ENCODE measurements around the gene LNX1.

Gene LNX1

GRCh38 chr4:53515076-53515475 is 76.2 kb downstream of the LNX1 start:
- TF ChIP-seq MAX (IDR thresholded peaks at IDR 0.05; ENCODE audit: low read depth, low read length): no peak
- TF ChIP-seq MYC (IDR thresholded peaks at IDR 0.05; ENCODE audit: low read depth, low read length): no peak
- TF ChIP-seq POLR2A (IDR thresholded peaks at IDR 0.05; ENCODE audit: extremely low read depth, insufficient read length): no peak
- no peak for TF ChIP-seq CTCF (IDR thresholded peaks at IDR 0.05; ENCODE audit: low read depth, low read length)
- H3K4me3 ChIP-seq (ENCODE audit: low read depth, low read length): no peak overlapping the region
- no peak for DNase-seq (ENCODE audit: low read depth)

GRCh38 chr4:53514509-53514908 is 76.8 kb downstream of the LNX1 start:
- H3K4me3 ChIP-seq (ENCODE audit: low read depth, low read length): no peak overlapping the region
- DNase-seq (ENCODE audit: low read depth): no peak
- TF ChIP-seq MYC (IDR thresholded peaks at IDR 0.05; ENCODE audit: low read depth, low read length) (no peak), POLR2A (IDR thresholded peaks at IDR 0.05; ENCODE audit: extremely low read depth, insufficient read length) (no peak), CTCF (IDR thresholded peaks at IDR 0.05; ENCODE audit: low read depth, low read length) (no peak), MAX (IDR thresholded peaks at IDR 0.05; ENCODE audit: low read depth, low read length) (no peak)

DNA sequence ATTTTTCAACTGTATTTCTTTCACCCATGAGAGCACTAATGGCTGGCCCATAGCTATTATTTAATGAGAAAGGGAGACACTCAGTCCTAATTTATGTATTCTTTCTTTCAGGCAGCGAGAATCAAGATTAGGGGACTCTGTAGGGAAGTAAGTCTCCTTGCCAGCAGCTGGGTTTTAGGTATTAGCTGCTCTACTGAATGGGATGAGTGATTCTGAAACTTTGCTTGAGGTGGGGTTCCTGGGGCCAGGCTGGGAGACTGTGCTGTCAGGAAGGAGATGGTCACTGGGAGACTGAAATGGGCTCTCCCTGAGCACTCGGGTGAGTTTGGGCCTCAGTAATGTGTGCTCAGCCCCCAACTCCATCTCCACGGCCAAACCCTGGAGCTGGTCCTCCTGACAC is 78.7 kb downstream of the LNX1 start:
- H3K4me3 ChIP-seq (ENCODE audit: low read depth, low read length): no peak overlapping the region
- no peak for DNase-seq (ENCODE audit: low read depth)
- no peak for TF ChIP-seq POLR2A (IDR thresholded peaks at IDR 0.05; ENCODE audit: extremely low read depth, insufficient read length)
- TF ChIP-seq MYC (IDR thresholded peaks at IDR 0.05; ENCODE audit: low read depth, low read length): no peak
- no peak for TF ChIP-seq CTCF (IDR thresholded peaks at IDR 0.05; ENCODE audit: low read depth, low read length)
- TF ChIP-seq MAX (IDR thresholded peaks at IDR 0.05; ENCODE audit: low read depth, low read length): no peak

DNA sequence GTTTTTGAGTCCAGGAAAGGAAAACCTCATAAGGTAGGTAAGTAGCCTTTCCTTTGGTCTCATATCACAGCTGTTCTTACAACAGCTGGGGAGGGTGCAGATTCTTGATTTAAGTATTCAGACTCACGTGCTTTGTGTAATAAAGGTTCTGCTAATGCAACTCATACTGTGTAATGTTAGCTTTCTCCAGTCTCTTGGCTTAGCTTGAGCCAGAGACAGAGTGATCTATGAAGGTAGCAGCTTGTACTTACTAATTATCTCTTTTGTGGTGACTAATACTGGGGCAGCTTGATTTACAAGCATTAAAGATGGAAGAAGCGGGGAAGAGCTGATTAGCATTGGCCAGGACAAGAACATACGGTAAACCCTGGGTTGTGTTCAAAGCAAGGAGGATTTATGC is 80.3 kb downstream of the LNX1 start:
- no peak for DNase-seq (ENCODE audit: low read depth)
- no peak overlapping the region for H3K4me3 ChIP-seq (ENCODE audit: low read depth, low read length)
- TF ChIP-seq MAX (IDR thresholded peaks at IDR 0.05; ENCODE audit: low read depth, low read length) (no peak), CTCF (IDR thresholded peaks at IDR 0.05; ENCODE audit: low read depth, low read length) (no peak), POLR2A (IDR thresholded peaks at IDR 0.05; ENCODE audit: extremely low read depth, insufficient read length) (no peak), MYC (IDR thresholded peaks at IDR 0.05; ENCODE audit: low read depth, low read length) (no peak)

- no peak for TF ChIP-seq MAX (IDR thresholded peaks at IDR 0.05; ENCODE audit: low read depth, low read length)
- TF ChIP-seq CTCF (IDR thresholded peaks at IDR 0.05; ENCODE audit: low read depth, low read length): no peak
- TF ChIP-seq POLR2A (IDR thresholded peaks at IDR 0.05; ENCODE audit: extremely low read depth, insufficient read length): no peak
- TF ChIP-seq MYC (IDR thresholded peaks at IDR 0.05; ENCODE audit: low read depth, low read length): no peak
- no peak for DNase-seq (ENCODE audit: low read depth)
- no peak overlapping the region for H3K4me3 ChIP-seq (ENCODE audit: low read depth, low read length)
Measured at GRCh38 chr4:53510321-53510720, 81.0 kb downstream of the LNX1 start.

DNA sequence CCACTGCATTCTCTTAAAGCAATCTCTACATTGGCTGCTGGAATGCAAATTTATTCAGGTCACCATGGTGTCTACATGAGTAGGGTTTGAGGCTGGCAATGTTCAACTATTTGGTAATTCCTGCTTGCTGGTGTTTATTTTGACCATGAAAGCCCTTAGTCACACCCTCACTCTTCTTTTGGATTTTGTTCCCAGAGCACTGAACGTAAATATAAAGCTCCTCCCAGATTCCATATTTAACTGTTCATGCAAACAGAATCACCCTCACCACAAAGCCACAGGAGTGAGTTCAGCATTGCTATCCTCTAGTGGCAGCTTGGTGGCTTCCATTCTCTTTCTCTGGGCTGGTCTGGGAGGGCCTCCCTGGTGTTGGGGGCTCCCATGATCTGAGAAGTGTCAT is 82.8 kb downstream of the LNX1 start:
- TF ChIP-seq CTCF (IDR thresholded peaks at IDR 0.05; ENCODE audit: low read depth, low read length) (no peak), MYC (IDR thresholded peaks at IDR 0.05; ENCODE audit: low read depth, low read length) (no peak), MAX (IDR thresholded peaks at IDR 0.05; ENCODE audit: low read depth, low read length) (no peak), POLR2A (IDR thresholded peaks at IDR 0.05; ENCODE audit: extremely low read depth, insufficient read length) (no peak)
- no peak for DNase-seq (ENCODE audit: low read depth)
- H3K4me3 ChIP-seq (ENCODE audit: low read depth, low read length): no peak overlapping the region

Measured in NB4 (cell line).